ENCODE data around the gene TLN1. TPM values are rescaled to one million over a fixed set of nuclear protein-coding genes. Genes with fewer than 3 reads are reported as not detected.

The TLN1 gene
- total and polyA plus RNA-seq, 2 of the 8 experiments (the other 6 are each of a cell fraction or from before 2014, with no cell fraction given), result 28.1 to 90.1 TPM

GRCh38 chr9:35698231-35698630, 33.8 kb downstream of the TLN1 start:
- Histone ChIP-seq H3K9me3 (ENCODE audit: insufficient read depth in 2 of 2, low read depth in 1 of 2, low read length in 1 of 2) (no peaks in the 10 kb centered on the region), H3K14ac (ENCODE audit: insufficient read length) (no peak overlapping the region), H4K20me1 (replicated peaks in 1 of 2; ENCODE audit: control insufficient read depth in 1 of 2, insufficient read depth in 2 of 2, low read length in 2 of 2) (peaks cover 3 to 7% of the 10 kb centered on the region in 2 experiments), H4K8ac (ENCODE audit: extremely low read depth, insufficient read depth, low read length) (no peak overlapping the region), H3K79me2 (ENCODE audit: control insufficient read depth in 1 of 2, insufficient read depth in 2 of 2, low read length in 2 of 2) (no peaks in the 10 kb centered on the region), H4K91ac (replicated peaks; ENCODE audit: insufficient read length, low read length) (no peak overlapping the region), H3K27ac (ENCODE audit: low read depth, low read length) (no peak overlapping the region), H3K36me3 (ENCODE audit: control insufficient read depth in 2 of 4, insufficient read depth in 4 of 4, low read length in 3 of 4) (peaks cover 33 to 49% (median 48%) of the 10 kb centered on the region in 4 experiments), H3K27me3 (replicated peaks in 1 of 4; ENCODE audit: control insufficient read depth in 3 of 4, extremely low read depth in 1 of 4, insufficient read depth in 3 of 4, low read length in 3 of 4) (no peaks in the 10 kb centered on the region), H3K4me1 (replicated peaks in 1 of 4; ENCODE audit: control insufficient read depth in 3 of 4, insufficient read depth in 4 of 4, low read length in 3 of 4) (no peaks in the 10 kb centered on the region), H3K23me2 (ENCODE audit: low read depth, low read length) (no peaks in the 10 kb centered on the region), H2AK5ac (ENCODE audit: low read depth, low read length) (no peak overlapping the region), H2BK5ac (ENCODE audit: low read depth, low read length) (no peak overlapping the region; the same call in 1 of the 2 replicates), H3K23ac (ENCODE audit: insufficient read length) (no peak overlapping the region), H2BK15ac (ENCODE audit: low read length) (no peak overlapping the region), H3K4me3 (ENCODE audit: extremely low read depth in 1 of 4, insufficient read depth in 2 of 4, low read depth in 3 of 4, low read length in 4 of 4) (no peak overlapping the region), H2BK120ac (replicated peaks; ENCODE audit: low read depth, low read length) (no peak overlapping the region), H2AFZ (ENCODE audit: low read length) (no peak overlapping the region), H2BK12ac (ENCODE audit: low read depth, low read length) (no peak overlapping the region), H3K4ac (replicated peaks; ENCODE audit: insufficient read length, low read depth, low read length) (no peak overlapping the region), H2BK20ac (ENCODE audit: low read length) (no peak overlapping the region), H3K79me1 (ENCODE audit: low read depth, low read length) (no peaks in the 10 kb centered on the region), H3K56ac (replicated peaks; ENCODE audit: insufficient read length, low read depth, low read length) (no peak overlapping the region), H3K9ac (replicated peaks in 1 of 4; ENCODE audit: extremely low read depth in 1 of 4, low read depth in 3 of 4, low read length in 3 of 4) (no peak overlapping the region), H3K4me2 (ENCODE audit: insufficient read depth in 1 of 2, low read depth in 2 of 2, low read length in 2 of 2) (no peak overlapping the region), H4K5ac (ENCODE audit: insufficient read length, low read depth, low read length) (no peak overlapping the region), H3K18ac (ENCODE audit: extremely low read depth, low read length) (no peak overlapping the region)
- 91% methylated on average over 5 of the region's 5 CpGs; no CpG with 5 or more reads in 1 of the 2 experiments for WGBS, 2 experiments (ENCODE audit: extremely low coverage in 1 of 2, insufficient coverage in 1 of 2, insufficient read length in 1 of 2, insufficient replicate concordance in 2 of 2, low coverage in 1 of 2, low lambda C conversion rate in 2 of 2, missing lambda C conversion rate in 1 of 2)
- DNase-seq (ENCODE audit: low read depth in 1 of 2, low spot score in 2 of 2) (no peak), FAIRE-seq (no peak)
- ChIA-PET CTCF (ENCODE audit: partially characterized antibody) (interaction anchor here (0.5 to 14.1 kb wide), 13 partner anchors 10 to 225 kb away, joined by 3 to 347 read pairs (median 25); partner anchors contain the start of genes ARHGEF39, CA9, CCDC107 and RMRP), POLR2A (ENCODE audit: partially characterized antibody) (interaction anchor here (1.4 to 14.9 kb wide), 2 partner anchors 9 to 30 kb away, joined by 3 to 158 read pairs; partner anchors contain the start of genes CREB3 and TLN1)
- TF ChIP-seq TAF1 (IDR thresholded peaks at IDR 0.05; ENCODE audit: low read depth, low read length), result no peak
